RPMI7951 (cell line): ENCODE measurements around the gene PPM1F. TPM values are rescaled to one million over a fixed set of nuclear protein-coding genes. Genes with fewer than 3 reads are reported as not detected.

Source experiments
- DNase-seq: peaks from one replicate; pipeline ENCODE4 v3.0.0-alpha.2; 2012; ENCODE audit warnings: low read depth
- total RNA-seq: library from RNA; depleted of rRNA; stranded (reverse); fragments of >200 nt; shearing (Covaris generic); gene quantifications from 2 replicates; pipeline ENCODE4 v1.2.3, GENCODE V29; 2014

The PPM1F gene
- total RNA-seq, 1 experiment from 2014 or later = 13.5 TPM

GRCh38 chr22:21961127-21961867, 8.6 kb upstream of the PPM1F start:
- no peak for DNase-seq

DNA sequence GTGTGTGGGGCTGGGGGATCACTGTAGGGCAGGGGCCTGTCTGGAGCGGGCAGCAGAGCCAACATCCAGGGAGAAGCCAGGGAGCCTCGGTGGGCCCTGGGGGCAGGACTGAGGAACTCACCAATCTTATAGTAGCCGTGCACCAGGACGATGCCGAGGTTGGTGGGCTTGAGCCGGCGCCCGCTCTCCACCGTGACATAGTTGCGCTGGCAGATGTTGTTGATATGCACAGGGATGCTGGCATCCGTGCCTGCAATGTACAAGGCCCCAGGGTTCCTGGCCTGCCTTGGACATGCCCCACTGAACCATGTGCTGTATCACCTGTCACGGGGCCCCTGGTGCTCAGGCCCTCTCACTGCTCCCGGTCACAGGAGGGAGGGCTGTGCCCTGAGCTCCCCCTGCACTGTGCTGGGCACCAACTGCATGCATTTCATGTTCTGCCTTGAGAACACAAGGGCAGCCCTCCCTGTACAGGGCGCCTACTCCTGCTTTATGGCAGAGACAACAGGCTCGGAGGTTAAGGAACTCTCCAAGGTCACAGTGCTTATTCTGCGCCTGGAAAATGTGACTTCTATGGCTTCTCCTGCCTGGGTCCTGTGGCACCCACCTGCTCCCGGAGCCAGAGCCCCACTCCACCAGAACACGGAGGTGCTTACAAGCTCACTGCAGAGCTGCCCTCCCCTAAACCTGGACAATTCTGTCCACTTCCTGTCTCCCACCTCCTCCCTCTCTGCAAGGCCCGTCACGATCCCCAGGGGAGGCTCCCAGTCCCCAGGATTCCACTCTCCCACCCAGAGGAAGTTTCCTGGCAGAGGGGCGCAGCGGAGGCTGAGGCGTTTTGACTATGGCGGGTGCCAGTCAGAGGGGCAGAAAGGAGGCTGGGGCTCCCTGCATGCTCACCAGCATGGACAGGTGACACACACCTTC, 7.8 kb upstream of the PPM1F start:
- no peak for DNase-seq

DNA sequence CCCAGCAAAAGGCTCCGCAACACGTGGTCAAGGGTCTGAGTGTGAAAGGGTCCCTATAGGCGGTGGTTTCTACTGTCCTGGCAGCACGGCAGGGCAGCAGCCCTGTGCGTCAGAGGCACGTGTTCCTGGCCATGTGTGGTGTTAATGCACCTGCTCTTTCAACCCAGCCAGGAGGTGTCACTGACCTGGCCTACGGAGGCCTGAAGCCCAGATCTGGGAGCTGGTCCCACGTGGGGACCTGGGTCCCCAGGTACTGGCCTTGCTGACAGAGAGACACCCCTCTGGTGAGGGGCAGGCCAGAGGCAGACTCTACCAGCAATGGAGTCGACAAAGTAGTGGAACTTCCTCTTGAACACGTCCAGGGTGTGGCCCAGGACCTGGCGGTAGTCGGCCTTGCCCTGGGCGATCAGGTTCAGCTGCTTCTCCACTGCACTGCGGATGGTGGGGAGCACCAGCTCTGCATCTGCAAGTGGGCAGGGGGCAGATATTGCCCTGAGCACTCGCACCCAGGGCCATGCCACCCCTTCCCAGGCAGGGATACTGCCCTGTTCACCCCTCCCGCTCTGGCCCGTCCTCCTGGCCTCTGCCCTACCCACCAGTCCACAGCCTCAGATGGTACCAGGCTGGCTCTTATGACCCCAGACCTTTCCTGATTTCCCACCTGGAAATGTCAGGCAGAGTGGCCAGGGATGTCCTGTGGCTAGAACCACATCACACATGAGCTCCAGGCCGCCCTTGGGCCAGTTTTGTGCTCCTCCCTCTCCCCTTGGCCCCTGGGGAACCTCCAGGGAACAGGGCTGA, 6.8 kb upstream of the PPM1F start:
- no peak for DNase-seq

DNA sequence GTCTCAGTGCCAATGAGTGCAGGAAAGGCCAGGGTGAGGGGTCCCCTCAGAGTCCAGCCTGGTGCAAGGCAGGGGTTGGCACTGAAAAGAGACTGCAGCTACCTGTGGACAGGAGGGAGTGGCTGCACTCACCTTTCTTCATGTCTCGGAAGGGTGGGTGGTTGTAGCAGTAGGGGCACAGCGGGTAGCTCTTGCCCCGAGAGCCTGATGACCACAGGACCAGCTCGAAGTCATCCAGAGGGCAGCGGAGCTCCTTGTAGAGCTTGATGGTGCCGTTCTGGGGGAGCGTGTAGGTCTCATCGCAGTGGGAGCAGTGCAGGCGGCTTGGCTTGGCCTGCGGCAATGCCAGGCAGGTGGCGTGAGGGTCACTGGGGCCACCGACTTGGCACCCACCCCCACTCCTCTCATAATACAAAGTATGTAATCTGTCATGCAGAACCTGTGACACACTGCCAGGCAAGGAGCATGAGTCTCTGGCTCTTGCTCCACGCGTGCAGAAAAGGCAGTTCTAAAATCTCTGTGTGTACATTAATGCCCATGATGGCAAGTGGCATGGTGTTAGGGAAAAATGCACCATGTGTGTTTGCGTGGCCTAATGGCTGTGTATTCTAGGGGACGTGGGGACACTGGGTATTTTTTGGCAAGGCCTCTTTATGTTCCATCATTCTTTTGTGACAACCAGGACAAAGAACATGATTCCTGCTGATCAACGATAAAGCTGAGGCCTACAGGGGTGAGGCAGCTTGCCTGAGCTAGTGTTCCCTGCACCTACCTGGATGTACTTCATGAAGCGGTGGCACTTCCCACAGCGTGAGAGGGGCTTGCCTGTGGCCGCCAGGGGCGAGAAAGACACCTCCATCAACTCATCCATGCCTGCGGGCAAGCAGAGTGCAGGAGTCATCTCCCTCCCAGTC, 6.0 kb upstream of the PPM1F start:
- DNase-seq = no peak

DNA sequence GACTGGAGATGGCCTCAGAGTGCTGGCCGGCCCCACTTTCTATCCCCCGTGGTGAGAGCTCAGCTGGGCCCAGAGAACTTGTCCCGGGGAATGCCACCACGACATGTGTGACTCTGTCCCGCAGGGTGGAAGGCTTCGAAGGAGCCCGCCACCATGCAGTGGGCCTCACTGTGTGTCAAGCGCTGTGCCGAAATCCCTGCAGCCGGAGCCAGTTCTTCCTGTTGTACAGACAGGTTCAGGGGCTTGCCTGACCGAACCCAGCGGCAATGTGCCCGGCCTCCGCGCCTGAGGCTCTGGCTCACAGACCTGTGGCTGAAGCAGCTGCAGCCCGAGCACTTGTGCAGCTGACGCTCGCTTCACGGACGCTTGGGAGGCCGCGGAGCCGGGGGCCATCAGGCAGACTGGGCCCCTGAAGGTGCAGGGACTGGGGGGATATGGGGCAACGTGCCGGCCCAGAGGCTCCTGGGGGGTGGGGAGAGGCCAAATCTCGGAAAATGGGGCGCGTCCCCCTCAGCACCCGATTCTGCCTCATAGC, 650 bp downstream of the PPM1F start:
- peak; percentile 45 for DNase-seq

DNA sequence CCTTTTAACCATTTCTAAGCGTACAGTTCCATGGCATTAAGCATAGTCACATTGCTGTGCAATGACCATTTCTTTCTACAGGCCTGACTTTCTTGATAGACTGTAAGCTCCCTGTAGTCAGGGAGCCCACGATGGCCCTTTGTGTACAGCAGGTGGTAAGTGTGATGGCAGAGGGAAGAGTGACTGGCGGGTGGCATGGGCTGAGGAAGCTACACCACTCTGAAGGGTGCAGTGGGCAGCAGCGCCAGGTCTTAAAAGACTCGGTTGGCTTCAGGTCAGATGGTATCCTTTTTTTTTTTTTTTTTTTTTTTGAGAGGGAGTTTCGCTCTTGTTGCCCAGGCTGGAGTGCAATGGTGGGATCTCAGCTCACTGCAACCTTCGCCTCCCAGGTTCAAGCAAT, 1.6 kb downstream of the PPM1F start:
- no peak for DNase-seq

DNA sequence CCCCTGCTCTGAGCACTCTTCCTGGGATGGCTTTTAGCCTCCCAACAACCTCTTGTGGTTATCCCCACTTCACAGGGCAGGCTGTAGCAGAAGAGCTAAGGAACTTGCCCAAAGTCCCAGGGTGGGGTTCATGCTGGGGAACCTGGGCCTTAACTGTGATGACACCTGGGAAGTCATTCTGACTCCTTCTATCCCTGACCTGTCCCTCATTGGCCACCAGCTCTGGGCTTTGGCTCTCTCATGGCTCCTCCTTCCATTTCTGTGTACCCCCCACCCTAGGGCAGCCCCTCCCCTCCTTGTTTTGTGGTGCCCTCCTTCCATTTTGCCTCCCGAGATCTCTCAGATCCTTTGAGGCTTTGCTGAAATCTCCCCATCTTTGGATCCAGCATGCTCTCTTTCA, 2.7 kb downstream of the PPM1F start:
- no peak for DNase-seq

DNA sequence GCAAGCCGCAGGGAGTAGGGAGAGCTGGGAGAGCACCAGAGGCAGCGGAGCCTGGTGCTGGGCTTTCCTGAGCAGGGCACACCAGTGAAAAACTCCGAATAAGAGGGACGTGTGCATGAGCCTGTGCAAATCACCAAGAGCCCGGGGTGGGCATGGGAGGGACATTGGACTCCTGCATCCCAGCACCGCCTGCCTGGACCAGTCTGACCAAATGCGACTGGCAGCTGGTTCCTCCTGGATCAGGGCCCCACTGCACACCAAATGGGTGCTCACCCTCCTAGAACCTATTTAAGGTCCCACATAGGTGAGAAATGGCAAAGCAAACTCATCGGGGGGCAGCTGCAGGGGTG, 3.1 kb downstream of the PPM1F start:
- DNase-seq = no peak

- no peak for DNase-seq
Measured at GRCh38 chr22:21948824-21949568, 3.7 kb downstream of the PPM1F start.

DNA sequence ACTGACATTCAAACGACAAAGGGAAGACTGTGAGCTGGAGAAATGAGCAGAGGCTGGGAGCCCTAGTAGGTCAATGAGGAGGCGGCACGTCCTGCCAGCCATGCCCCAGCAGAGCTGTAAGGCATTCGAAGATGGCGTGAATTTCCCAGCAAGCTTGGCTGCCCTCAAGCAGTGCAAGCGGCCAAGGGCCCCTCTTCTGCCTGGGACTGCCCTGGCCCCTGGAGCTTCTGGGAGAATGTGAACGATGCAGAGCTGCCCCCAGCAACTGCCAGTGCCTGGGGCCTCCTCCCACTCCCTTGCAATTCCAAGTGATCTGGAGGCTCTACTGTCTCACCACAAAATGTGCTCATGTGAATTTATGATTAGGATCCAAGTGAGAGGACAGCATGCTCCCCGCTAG, 4.3 kb downstream of the PPM1F start:
- DNase-seq = no peak

DNA sequence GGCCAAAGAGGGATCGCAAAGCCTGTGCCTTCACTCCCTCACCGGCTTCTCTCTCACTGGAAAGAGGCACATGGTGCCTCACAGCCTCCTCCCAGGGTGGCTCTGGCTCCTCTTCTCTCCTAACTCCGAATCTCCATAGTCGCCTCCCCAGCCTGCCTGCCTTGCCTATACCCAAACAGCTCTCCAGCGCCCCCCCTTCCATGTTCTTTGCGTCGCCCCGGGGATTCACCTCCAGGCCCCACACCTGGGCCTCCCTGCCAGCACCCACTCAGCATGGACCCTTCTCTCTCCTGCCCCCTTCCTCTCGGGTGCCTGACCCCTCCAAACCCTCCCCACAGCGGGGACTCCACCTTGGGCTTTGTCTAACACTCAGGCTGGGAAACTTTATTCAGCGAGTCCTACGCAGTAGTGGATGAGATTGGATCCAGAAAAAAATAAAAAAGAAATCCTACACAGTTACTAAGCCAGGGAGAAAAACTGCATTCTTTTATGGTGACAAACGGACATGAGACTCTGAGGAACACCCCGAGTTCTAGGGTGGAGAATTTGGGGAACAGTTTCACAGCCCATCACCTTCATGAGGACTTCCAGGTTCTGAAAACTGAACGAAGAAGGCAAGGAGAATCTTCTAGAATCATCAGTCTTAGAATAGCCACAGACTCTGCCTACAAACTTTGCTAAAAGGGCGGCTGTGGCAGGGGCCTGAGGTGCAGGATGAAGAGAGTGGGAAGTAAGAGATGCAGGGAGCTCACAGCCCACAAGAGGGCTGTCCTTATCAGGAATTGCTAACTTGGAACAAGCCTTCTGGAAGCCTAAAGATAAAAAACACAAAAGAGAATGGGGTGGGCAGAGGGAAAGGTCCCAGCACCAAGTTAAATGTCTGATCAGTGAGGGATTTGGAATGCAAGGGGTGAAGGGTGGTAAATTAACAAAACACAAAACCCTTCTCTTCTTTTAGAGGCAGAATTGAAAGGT, 5.3 kb downstream of the PPM1F start:
- peak; percentile 14 for DNase-seq

GRCh38 chr22:21946262-21946925, 6.3 kb downstream of the PPM1F start:
- no peak for DNase-seq

- DNase-seq = no peak
Measured at GRCh38 chr22:21945453-21946261, 7.0 kb downstream of the PPM1F start.

DNA sequence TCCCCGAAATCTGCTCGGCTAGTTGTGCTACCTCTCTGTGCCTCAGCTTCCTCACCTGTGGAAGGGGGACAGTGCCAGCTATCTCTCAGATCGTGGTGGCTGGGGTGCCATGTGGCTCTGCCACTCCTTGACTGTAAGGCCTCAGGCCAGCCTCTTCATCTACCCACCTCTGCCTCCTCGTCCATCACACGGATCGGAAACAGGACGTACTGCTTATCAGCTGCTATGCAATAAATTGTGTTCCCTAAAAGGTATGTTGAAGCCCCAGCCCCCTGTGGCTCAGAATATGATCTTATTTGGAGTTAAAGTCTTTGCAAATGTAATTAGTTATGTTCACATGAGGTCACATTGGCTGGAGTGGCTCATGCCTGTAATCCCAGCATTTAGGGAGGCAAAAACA, 7.8 kb downstream of the PPM1F start:
- DNase-seq = no peak

DNA sequence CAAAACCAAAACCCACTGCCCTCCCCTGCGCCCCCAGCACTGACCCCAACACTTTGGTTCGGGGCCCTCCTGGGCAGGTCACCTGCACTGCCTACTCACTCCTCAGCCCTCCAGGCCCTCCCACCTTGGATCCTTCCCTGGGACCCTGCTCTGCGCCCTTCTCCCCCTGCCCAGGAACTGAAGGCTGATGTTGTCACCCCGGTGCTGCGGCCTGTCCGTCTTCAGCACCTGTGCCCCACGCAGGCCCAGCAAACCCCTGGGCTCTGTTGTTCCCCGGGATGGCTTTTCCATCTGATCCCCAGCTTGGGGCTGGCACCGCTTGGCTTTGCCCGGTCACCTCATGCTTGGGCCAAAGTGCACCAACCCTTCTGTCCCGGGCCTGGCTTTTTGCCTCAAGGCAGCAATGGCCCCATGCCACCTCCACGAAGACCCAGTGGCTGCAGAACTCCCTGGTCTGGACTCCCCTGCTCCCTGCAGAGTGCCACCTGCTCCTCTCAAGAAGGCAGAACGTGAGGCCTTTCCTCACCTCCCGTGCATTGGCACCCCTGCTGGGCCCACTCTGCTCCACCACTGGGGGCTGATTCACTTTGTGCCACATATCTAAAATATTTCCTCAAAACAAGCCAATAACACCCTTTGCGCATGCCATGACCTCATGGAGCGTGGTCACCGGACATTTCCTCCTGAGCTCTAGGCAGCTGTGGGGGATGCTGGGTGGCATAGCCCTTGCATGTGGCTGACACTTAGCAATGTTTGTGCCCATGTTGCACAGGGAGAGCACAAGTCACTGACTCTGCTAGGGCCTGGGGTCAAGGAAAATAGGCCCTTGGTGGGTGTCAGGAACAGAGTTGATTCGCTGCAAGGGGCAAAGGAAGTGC, 8.8 kb downstream of the PPM1F start:
- no peak for DNase-seq
